HG02610 (cell line): ENCODE measurements around the gene ADAM15.

Source experiments
- ATAC-seq: cut with Tn5 transposase; IDR thresholded peaks from one replicate; pipeline ENCODE4 v1.9.1; 2021; ENCODE audit warnings: mild to moderate bottlenecking, moderate library complexity; ENCODE audit not compliant: unreplicated experiment

The ADAM15 gene

DNA sequence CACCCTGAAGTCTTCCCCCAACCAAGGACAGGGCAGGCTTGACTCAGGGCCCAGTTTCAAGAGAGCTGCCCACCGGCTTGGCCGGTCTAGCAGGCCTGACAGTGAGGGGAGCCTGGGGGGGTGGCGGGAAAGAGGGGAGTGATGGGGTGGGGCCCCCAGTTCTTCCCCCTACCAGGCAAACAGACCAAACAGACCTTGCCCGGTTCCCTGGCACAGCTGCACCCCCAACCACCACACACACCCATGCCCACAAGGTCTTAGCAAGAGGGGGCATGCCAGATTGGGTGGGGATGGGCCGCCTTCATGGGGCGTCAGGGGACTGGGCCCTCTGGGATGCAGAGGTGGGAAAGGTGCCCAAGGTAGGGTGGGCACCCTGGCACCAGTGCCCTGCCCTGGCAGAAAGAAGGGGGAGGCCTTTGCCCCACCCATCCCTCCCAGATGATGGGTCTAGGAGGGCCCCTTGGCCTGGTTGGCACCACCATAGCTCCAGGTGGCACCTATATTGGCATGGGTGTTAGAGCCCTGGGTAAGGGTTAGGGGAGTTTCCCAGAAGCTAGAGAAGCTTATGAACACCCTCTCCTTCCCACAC, 39.6 kb upstream of the ADAM15 start:
- no peak for ATAC-seq

DNA sequence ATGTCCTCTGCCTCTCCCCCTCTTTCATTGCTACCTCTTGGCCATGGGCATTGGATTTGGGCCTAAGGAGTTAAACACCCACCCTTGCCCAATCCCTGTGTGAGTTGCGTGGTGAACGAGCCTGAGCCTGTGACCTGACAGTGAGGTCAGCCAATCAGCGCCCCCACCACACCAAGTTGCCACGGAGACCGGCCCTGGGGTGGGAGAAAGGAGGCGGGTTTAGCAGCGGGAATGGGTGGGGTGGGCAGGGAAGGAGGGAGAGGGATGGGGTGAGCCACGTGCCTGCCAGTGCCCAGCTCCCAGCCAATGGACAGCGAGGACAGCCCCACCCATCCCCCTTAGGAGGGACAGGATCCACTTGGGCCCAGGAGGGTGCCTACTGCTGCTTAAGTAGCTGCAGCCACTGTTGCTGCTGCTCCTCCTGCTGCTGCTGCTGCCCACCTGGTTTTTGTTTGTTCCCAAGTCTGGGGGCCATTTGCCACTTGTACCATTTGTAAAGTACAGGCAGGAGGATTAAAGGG, 39.0 kb upstream of the ADAM15 start:
- no peak for ATAC-seq

DNA sequence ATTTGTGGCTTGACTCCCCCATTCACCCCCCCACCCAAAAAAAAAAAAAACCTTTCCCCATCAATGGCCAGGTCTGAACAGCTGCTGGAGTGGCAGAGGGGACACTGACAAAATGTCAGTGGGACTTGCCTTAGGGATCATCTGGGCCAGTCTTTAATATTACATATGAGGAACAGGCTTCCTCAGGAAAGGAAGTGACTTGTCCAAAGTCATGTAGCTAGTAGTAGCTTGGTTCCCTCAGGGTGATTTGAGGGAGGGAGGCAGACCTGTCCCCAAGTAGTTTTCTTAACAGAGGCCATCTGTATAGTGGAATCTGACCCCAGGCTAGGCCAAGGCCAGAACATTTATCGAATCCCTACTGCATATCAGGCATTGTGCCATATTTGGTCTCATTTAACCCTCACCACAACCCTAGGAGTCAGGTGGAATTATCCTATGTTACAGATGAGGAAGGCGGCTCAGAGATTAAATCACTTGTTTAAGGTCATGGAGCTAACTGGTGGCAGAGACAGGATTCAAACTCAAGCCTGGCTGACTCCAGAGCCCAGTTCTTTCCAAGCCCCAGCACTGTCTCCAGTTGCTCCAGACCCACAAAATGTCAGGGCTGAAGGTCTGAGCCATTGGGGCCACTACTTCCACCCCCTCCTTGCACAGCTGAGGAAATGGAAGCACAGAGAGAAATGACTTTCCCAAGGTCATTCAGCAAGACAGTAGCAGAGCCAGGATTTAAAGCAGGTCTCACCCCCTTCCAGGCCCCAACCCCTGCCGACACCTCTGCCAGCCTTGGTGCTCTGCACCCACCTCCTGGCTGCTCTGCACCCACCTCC, 38.1 kb upstream of the ADAM15 start:
- ATAC-seq, result no peak

DNA sequence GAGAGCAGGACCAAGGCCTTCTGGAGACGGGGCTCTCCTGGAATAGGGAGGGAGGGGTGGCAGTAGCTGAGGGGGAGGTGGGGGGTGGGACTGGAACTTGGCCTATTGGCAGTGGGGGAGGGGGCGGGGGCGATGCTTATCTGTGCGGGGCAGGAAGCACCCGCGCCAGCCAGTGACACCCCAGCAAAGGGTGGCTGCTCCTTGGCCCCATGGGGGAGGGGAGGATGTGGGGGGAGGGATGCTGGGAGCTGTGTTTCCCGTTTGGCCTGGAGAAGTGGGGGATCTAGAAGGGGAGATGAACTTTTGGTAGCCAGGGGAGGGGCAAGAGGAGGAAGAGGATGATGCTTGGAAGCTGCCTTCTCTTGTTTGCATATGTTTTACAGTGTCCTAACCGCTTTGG, 37.5 kb upstream of the ADAM15 start:
- ATAC-seq, result no peak

DNA sequence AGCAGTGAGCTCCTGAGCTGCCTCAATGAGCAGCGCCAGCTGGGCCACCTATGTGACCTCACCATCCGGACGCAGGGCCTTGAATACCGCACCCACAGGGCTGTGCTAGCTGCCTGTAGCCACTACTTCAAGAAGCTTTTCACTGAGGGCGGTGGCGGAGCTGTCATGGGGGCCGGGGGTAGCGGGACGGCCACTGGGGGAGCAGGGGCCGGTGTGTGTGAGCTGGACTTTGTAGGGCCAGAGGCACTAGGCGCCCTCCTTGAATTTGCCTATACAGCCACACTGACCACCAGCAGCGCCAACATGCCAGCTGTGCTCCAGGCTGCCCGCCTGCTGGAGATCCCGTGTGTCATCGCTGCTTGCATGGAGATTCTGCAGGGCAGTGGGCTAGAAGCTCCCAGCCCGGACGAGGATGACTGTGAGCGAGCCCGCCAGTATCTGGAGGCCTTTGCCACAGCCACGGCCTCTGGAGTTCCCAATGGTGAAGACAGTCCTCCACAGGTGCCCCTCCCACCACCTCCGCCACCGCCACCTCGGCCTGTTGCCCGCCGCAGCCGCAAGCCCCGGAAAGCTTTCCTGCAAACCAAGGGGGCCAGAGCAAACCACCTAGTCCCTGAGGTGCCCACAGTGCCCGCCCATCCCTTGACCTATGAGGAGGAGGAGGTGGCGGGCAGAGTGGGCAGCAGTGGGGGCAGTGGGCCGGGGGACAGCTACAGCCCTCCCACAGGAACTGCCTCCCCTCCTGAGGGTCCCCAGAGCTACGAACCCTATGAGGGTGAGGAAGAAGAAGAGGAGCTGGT, 36.2 kb upstream of the ADAM15 start:
- ATAC-seq, result no peak

DNA sequence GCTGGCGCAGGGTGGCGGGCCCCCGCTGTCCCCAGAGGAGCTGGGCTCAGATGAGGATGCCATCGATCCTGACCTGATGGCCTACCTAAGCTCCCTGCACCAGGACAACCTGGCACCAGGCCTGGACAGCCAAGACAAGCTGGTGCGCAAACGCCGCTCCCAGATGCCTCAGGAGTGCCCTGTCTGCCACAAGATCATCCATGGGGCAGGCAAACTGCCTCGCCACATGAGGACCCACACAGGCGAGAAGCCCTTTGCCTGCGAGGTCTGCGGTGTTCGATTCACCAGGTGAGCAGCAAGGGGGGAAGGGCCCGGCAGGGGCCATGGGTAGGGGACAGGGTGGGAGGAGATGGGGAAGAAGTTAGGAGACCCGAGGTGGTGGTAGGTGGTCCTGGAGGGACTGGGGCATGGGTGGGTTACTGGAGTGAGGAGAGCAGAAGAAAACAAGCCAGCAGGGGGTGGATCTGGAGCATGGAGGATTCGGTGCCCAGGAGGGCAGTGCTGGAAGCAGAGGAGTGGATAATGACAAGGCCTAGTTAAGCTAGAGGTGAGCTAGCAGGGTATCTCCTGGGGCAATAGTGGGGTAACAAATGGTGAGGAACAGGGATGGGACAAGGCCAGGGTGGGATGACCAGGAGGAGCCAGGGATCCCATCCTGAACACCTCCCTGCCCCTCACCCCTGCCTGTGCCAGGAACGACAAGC, 35.4 kb upstream of the ADAM15 start:
- ATAC-seq, result no peak

DNA sequence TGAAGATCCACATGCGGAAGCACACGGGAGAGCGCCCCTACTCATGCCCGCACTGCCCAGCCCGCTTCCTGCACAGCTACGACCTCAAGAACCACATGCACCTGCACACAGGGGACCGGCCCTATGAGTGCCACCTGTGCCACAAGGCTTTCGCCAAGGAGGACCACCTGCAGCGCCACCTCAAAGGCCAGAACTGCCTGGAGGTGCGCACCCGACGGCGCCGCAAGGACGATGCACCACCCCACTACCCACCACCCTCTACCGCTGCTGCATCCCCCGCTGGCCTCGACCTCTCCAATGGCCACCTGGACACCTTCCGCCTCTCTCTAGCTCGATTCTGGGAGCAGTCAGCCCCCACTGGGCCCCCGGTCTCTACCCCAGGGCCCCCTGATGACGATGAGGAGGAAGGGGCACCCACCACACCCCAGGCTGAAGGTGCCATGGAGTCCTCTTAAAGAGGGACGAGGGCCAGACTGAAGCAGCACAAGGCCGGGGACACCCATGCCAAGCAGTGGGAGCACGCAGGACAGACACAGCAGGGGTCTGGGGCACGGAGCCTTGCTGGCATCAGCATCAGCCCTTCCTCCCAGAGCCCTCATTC, 34.8 kb upstream of the ADAM15 start:
- no peak for ATAC-seq

DNA sequence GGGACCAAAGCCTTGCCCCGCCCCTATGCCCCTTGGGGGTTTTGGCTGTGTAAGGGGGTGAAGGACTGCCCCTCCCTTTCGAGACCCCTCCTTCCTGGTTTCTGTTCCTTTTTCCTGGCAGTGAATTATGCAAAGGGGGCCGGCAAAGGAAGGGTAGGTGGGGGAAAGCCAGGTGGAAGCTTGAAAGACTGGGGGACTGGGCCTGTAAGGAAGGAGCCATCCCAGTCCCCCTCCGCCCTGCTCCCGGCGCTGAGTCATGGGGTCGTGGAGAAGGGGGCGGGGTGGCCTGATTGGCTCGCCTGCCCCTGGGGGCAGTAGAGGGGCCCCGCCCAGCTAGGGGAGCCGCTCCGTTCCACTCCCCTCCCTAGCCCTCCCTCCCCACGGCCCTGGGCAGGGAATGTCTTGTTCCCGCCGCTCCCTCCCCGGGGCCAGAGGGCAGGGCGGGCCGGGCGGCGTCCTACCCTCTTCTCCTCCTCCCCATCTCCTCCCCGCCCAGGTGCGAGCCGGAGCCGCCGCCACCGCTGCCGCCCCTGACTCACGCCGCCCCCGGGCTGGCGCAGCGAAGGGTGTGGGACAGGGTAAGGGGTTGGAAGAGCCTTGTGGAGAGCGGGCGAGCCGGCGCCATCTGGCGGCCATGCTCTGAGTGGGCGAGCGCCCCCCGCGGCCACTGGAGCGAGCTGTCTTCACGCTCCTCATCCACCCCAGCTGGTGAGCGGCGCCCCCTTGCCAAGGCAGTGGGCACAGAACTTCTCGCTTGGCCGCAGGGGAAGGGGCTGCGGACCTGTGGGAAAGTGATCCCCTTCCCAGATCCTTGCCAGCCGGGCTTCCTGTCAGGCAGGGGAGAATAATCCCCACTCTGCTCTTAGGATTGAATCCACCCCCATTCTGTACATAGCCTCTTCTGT, 33.8 kb upstream of the ADAM15 start:
- ATAC-seq, result peak; percentile 71

DNA sequence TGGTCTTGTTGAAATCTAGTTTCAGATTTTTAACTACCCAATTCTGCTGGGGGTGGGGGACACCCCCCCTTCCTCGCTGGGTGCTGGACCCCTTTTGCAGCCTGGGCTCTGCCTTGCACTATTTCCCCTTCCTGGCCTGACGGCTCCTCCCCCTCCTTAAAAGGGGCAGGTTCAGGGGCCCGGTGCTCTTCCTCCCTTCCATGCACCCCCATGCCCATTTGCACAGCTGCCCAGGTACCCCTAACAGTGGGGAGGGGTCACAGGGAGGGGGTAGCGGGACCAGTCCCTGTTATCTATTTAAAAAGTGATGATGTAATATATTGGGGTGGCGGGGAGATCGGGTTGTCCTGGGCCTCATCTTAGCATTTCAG, 33.2 kb upstream of the ADAM15 start:
- ATAC-seq, result no peak

DNA sequence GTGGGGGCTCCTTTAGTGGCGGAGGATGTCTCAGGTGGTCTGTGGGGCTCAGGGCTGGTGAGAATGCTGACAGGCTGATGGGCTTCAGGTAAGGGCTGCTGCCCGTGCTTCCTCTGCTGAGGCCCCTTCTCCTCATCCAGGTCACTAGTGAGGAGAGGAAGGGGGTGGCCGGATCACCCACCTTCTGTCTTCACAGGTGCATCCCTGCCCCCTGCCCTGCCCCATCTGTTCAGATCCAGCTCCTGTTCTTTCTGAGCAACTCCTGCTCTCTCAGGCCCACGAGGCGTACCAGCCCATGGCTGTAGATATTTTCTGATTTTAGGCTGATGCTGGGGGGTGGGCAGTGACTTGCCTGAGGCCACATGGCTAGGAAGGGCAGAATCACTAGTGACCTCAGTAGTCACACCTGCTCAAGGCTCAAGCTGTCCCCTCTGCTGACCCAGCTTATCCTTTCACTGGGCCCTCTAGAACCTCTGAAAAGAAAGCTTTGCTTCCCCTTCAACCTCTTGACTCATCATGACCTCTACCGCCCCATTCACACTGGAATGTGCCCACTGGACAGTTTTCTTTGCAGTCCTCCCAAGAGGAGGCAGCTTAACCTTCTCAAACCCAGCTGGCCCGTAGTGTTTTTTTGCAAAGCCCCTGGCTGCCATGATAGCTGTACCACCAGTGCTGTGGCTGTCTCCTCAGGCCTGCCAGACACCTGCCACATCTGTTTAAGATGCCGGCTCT, 32.3 kb upstream of the ADAM15 start:
- ATAC-seq, result no peak

DNA sequence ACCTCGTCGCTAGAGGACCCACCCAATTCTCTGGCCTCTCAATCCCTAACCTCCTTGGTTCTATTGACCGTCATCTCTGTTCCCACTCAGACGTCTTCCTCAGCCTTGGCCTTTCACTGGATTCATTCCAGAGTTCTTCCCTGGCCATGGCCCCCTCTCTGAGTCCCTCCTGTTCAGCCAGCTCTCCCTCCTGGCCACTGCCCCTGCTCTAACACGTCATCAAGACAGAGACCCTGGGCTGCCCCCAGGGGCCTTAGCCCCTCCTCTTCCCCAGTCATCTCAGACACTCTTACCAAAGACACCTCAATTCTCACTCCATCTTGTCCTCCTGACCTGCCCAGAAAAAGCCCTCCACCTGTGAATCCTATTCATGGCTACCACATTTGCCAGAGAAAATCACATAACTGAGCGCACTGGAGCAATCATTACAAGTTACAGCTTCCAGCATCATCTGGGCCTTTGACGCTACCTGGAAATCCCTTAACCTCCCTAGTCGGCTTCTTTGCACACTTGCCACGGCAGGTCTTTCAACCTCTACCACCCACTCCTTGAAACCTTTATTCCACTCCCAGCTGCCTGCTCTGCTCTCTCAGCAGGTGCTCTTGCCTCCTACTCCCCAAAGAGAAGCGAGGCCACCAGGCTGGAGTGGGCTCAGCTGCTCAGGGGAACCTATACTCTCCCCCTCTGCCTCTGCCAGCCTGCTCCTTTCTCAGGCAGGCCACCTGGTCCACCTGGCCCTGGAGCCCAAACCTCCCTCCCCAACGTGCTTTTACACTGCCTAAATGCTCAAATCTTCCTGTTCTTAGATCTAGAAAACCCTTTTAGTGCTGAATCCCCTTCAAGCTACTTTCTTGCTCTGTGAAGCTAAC, 31.5 kb upstream of the ADAM15 start:
- no peak for ATAC-seq

DNA sequence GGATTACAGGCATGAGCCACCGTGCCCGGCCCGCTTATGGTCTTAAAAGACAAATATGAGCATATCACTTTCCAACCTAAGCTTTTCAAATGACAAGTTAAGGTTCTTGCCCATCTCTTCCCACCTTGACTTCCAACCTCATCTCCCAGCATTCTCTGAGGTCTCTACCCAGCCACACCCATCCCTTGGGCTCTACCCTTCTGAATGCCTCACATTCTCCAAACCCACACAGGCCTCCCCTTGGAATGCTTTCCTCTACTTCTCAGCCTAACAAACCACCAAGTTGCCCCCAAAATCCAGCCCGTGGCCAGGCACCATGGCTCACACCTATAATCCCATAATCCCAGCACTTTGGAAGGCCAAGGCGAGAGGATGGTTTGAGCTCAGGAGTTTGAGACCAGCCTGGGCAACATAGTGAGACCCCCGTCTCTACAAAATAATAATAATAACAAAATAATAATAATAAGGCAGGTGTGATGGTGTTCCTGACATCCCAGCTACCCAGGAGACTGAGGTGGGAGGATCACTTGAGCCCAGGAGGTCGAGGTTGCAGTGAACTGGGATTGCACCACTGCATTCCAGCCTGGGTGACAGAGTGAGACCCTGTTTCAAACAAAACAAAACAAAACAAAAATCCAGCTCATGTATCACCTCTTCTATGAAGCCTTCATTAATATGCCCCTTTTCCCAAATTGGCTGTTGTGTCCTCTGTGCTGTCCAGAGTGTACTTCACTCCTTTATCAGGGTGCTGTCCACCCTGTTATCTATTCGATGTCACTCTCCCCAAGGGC, 28.8 kb upstream of the ADAM15 start:
- ATAC-seq, result no peak

DNA sequence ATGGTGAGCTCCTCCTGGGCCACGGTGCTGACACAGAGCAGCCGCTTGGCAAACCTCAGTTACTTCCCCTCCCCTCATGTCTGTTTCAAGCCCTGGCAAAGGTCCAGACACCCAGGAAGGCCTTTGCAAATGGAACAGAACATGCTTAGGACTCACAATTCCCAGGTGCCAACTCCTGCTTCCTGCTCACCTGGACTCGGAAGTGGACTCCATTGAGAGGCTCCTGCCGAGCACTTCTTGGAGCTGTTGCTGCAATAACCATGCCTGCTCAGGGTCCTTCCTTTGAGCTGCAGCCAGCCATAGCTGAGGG, 28.2 kb upstream of the ADAM15 start:
- no peak for ATAC-seq

DNA sequence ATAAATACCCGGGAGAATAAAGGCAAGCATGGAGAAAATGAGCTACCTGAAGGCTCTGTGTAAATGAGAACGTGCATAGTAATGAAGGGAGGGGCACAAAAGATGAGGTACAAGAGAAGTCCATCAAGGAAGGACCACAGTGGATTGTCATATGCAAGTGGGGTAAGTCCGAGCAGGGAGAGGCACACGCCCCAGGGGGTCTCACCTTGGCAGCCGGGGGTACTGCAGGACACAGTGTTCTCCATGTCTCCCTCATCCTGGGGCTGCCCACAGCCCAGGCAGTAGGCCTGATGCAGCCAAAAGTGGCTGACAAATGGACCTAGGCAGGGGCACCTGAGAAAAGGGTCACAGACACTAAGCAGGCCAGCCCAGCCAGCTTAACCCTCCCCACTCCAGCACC, 27.5 kb upstream of the ADAM15 start:
- ATAC-seq, result no peak

DNA sequence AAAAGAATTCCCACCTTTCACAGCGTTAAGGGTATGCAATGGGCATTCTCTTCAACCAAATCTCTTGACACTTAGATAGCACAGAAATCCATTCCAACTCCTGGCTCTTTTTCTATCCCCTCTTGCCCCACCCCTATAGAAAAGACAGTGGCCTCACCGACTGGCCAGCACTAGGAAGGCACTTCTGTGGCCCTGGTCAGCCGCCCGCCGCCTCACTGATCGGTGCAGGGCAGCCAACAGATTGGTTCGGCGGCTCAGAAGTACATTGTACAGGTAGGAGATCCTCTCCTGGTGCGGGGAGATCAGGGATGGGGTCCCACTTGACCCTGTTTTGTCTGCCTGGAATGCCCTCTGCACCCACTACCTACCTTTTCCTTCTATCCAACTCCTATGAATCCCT, 26.8 kb upstream of the ADAM15 start:
- no peak for ATAC-seq

DNA sequence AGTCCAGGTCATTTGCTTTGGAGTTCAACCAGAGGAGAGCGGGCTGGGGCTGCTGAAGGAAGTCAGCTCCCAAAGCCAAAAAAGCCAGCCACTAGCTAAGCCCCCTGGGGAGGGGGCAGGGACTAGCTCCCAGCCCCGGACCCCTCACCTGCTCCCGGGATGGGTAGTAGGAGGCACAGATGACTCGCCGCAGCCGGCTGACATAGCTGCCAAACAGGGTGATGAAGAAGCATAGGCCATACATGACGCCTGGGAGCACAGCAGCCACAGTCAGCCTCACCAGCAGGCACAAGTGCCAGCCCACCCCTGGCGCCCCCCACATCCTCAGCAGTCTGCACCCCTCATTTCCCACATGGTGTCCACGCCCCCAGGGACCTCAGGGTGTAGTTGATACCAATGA, 25.0 kb upstream of the ADAM15 start:
- ATAC-seq, result no peak

DNA sequence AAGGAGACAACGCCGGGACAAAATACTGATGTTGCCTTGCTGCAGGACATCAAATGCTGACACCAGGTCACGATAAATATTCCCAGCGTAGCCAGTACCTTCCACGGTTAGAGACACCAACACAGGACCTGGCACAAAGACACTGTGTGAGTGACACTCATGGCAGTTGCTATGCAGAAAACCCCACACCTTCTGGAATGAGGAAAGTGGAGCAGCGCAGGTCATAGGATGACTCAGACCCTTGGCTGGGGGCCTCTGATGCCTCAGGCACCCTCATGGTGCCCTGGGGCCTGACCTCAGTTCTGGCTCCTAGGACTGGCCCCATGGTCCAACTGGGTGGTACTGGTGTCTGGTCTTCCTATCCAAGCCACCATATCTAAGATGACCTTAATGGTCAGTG, 24.5 kb upstream of the ADAM15 start:
- ATAC-seq, result no peak
